ENCODE results near the gene AURKB.
"Not testable (repeated sequence)": the region's sequence is repeated elsewhere in the genome, so short reads cannot be mapped to it uniquely, and the experiment has no call there.

AURKB gene

DNA sequence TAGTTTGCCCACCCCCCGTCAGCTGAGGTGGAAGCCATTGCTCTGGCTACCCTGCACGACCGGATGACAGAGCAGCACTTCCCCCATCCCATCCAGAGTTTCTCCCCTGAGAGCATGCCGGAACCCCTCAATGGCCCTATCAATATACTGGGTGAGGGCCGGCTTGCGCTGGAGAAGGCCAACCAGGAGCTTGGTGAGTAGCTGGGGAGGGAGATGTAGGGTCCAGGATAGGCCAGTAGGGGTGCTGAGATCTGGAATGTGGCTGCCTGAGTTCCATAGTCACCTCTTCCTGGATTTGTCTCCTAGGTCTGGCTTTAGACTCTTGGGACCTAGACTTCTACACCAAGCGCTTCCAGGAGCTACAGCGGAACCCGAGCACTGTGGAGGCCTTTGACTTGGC is 45.1 kb upstream of the AURKB start:
- no peak overlapping the region for H2AFZ ChIP-seq (ENCODE audit: low read depth)
- no peaks in the 10 kb centered on the region for H3K4me1 ChIP-seq (ENCODE audit: low read depth, poor library complexity, severe bottlenecking)
- no peak overlapping the region for H3K9ac ChIP-seq
- no peaks in the 10 kb centered on the region for H3K36me3 ChIP-seq (ENCODE audit: insufficient read depth)
- no peaks in the 10 kb centered on the region for H4K20me1 ChIP-seq (ENCODE audit: insufficient read depth)
- TF ChIP-seq, protein P1, sequence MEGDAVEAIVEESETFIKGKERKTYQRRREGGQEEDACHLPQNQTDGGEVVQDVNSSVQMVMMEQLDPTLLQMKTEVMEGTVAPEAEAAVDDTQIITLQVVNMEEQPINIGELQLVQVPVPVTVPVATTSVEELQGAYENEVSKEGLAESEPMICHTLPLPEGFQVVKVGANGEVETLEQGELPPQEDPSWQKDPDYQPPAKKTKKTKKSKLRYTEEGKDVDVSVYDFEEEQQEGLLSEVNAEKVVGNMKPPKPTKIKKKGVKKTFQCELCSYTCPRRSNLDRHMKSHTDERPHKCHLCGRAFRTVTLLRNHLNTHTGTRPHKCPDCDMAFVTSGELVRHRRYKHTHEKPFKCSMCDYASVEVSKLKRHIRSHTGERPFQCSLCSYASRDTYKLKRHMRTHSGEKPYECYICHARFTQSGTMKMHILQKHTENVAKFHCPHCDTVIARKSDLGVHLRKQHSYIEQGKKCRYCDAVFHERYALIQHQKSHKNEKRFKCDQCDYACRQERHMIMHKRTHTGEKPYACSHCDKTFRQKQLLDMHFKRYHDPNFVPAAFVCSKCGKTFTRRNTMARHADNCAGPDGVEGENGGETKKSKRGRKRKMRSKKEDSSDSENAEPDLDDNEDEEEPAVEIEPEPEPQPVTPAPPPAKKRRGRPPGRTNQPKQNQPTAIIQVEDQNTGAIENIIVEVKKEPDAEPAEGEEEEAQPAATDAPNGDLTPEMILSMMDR (conservative IDR thresholded peaks at IDR 0.05; ENCODE audit: low read depth, low read length): no peak
- no peak overlapping the region for H3K27ac ChIP-seq
- no peaks in the 10 kb centered on the region; the same call in 1 of the 2 replicates for H3K79me2 ChIP-seq (ENCODE audit: insufficient read depth, low read depth)
- H3K4me2 ChIP-seq: no peak overlapping the region
- H3K27me3 ChIP-seq (ENCODE audit: insufficient read depth, low read depth): no peaks in the 10 kb centered on the region
- no peak overlapping the region for H3K4me3 ChIP-seq (IDR thresholded peaks at IDR 0.05; ENCODE audit: insufficient read depth, low read depth, low read length)

DNA sequence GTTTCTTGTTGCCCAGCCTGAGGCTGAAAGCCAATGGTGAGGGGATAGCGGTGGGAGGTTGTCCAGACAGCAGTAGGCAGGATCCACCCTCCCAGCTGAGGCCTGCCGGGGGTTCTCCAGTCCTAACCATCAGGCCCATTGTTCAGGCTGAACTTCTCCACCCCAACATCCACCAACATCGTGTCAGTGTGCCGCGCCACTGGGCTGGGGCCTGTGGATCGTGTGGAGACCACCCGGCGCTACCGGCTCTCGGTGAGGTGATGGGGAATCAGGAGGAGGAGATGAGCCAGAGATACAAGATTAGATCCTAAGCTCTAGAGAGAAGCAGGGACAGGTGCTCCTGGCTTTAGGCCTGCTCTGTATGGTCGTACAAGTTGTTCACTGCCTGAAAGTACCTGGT is 44.5 kb upstream of the AURKB start:
- TF ChIP-seq, protein P1 (conservative IDR thresholded peaks at IDR 0.05; ENCODE audit: low read depth, low read length): no peak
- Histone ChIP-seq H2AFZ (ENCODE audit: low read depth) (no peak overlapping the region), H3K79me2 (ENCODE audit: insufficient read depth, low read depth) (peaks cover under 1% of the 10 kb centered on the region; the same call in 1 of the 2 replicates)

DNA sequence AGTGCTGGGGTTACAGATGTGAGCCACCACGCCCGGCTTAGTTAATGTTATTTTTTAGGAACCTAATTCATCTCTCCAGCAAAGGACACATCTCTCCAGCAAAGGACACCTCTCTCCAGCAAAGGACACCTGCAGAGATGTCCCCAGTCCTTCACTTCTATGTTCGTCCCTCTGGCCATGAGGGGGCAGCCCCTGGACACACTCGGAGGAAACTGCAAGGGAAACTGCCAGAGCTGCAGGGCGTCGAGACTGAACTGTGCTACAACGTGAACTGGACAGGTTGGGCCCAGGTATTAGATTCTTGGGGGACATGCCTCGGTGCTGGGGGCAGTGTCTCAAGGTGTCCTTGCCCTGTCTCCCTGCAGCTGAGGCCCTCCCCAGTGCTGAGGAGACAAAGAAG is 43.4 kb upstream of the AURKB start:
- no peaks in the 10 kb centered on the region for H3K27me3 ChIP-seq (ENCODE audit: insufficient read depth, low read depth)
- H3K27ac ChIP-seq: no peak overlapping the region
- no peak overlapping the region for H3K4me3 ChIP-seq (IDR thresholded peaks at IDR 0.05; ENCODE audit: insufficient read depth, low read depth, low read length)
- H3K36me3 ChIP-seq (ENCODE audit: insufficient read depth): no peaks in the 10 kb centered on the region
- peaks cover 4% of the 10 kb centered on the region; the same call in 1 of the 2 replicates for H3K79me2 ChIP-seq (ENCODE audit: insufficient read depth, low read depth)
- no peak overlapping the region for H2AFZ ChIP-seq (ENCODE audit: low read depth)
- TF ChIP-seq, protein P1 (conservative IDR thresholded peaks at IDR 0.05; ENCODE audit: low read depth, low read length): no peak
- no peaks in the 10 kb centered on the region for H4K20me1 ChIP-seq (ENCODE audit: insufficient read depth)
- H3K4me1 ChIP-seq (ENCODE audit: low read depth, poor library complexity, severe bottlenecking): no peaks in the 10 kb centered on the region
- no peak overlapping the region for H3K4me2 ChIP-seq
- H3K9ac ChIP-seq: no peak overlapping the region

More for the DNA sequence above, 44.5 kb upstream of the AURKB start:
- Histone ChIP-seq H3K27ac (no peak overlapping the region), H4K20me1 (ENCODE audit: insufficient read depth) (no peaks in the 10 kb centered on the region), H3K36me3 (ENCODE audit: insufficient read depth) (no peaks in the 10 kb centered on the region), H3K27me3 (ENCODE audit: insufficient read depth, low read depth) (no peaks in the 10 kb centered on the region), H3K4me1 (ENCODE audit: low read depth, poor library complexity, severe bottlenecking) (no peaks in the 10 kb centered on the region), H3K4me2 (no peak overlapping the region), H3K4me3 (IDR thresholded peaks at IDR 0.05; ENCODE audit: insufficient read depth, low read depth, low read length) (no peak overlapping the region), H3K9ac (no peak overlapping the region)

DNA sequence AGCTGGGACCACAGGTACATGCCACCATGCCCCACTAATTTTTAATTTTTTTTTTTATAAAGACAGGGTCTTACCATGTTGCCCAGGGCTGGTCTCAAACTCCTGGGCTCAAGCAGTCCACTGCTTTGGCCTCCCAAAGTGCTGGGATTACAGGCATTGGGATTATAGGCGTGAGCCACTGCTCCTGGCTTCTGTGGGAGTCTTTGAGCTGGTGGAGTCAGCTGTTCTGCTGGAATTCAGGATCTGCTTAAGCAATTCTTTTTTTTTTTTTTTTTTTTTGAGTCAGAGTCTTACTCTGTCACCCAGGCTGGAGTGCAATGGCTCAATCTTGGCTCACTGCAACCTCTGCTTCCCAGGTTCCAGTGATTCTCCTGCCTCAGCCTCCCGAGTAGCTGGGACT is 41.0 kb upstream of the AURKB start:
- H3K36me3 ChIP-seq (ENCODE audit: insufficient read depth); H2AFZ ChIP-seq (ENCODE audit: low read depth); H3K27ac ChIP-seq; H3K4me2 ChIP-seq; H4K20me1 ChIP-seq (ENCODE audit: insufficient read depth); H3K79me2 ChIP-seq (ENCODE audit: insufficient read depth, low read depth); H3K9ac ChIP-seq; H3K4me3 ChIP-seq (IDR thresholded peaks at IDR 0.05; ENCODE audit: insufficient read depth, low read depth, low read length); H3K27me3 ChIP-seq (ENCODE audit: insufficient read depth, low read depth); H3K4me1 ChIP-seq (ENCODE audit: low read depth, poor library complexity, severe bottlenecking): not testable (repeated sequence)

DNA sequence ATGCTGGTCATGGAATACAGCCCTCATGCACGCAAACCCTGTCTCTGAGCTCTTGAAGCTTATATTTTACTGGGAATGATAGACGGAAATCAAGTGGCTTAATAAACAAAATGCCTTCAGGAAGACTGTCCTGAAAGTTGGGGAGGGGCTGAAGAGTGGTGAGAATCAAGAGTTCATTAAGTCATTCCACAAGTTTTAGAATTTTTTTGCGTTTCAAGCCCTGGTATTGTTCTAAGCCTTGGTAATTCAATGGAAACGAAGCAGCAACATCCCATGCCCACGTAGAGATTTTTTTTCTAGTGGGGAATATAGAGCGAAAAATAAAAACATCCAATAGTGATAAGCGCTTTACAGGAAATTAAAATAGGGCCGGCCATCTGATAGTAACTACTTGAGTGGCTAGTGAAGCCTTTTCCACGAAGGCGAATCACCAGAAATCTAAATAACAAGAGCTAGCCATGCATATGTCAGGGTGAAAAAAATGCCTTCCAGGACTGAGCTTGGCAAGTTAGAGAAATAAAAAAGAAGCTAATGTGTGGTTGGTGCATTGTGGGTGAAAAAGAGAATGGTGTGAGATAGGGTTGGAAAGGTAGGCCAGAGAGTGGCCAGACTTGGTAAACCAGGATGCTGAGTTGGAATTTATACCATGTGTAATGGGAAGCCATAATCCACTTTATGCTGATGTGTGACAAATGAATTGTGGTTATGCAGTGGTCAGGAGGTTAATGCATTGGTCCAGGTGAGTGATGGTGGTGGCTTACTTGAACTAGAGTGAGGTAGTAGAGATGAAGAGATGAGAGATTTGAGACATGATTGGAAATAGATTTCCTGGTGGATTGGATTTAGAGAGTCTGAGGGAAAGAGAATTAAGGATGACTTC is 39.5 kb upstream of the AURKB start:
- Histone ChIP-seq H3K4me1 (ENCODE audit: low read depth, poor library complexity, severe bottlenecking) (no peaks in the 10 kb centered on the region), H3K36me3 (ENCODE audit: insufficient read depth) (no peaks in the 10 kb centered on the region), H3K27me3 (ENCODE audit: insufficient read depth, low read depth) (no peaks in the 10 kb centered on the region), H3K4me2 (peak overlapping the region; percentile 48), H2AFZ (ENCODE audit: low read depth) (no peak overlapping the region), H3K4me3 (IDR thresholded peaks at IDR 0.05; ENCODE audit: insufficient read depth, low read depth, low read length) (no peak overlapping the region), H3K27ac (peak overlapping the region; percentile 96), H3K9ac (peak overlapping the region; percentile 94), H4K20me1 (ENCODE audit: insufficient read depth) (no peaks in the 10 kb centered on the region), H3K79me2 (ENCODE audit: insufficient read depth, low read depth) (peaks cover 4% of the 10 kb centered on the region; the same call in 1 of the 2 replicates)
- TF ChIP-seq, protein P1 (conservative IDR thresholded peaks at IDR 0.05; ENCODE audit: low read depth, low read length): no peak
